Natural killer cell (primary cell): Measurements from ENCODE around the gene SH3PXD2A. TPM values are rescaled to one million over a fixed set of nuclear protein-coding genes. Genes with fewer than 3 reads are reported as not detected.

Experiments used
- ATAC-seq, 3 donors: fragments of 150-1000 bp in 2 of 3; fragments of 200-7000 bp in 1 of 3; cut with Tn5 transposase; 1 replicate in 1 of 3; 2 replicates in 2 of 3; pipeline ENCODE4 v1.10.0; 2021; ENCODE audit warnings: mild to moderate bottlenecking in 2 of 3, moderate library complexity in 2 of 3
- DNase-seq, 2 donors: peaks; one replicate each; pipeline versions ENCODE4 v3.0.0 to v3.0.0-alpha.2; 2013 to 2021; ENCODE audit warnings: mixed read lengths in 1 of 2
- H3K27ac ChIP-seq: one replicate; pipeline ENCODE4 v1.5.1; 2013; ENCODE audit warnings: mild to moderate bottlenecking, low read length
- H3K27me3 ChIP-seq: one replicate; pipeline ENCODE4 v1.6.1; 2013; ENCODE audit warnings: low read length; ENCODE audit not compliant: control insufficient read depth, insufficient read depth
- H3K36me3 ChIP-seq: one replicate; pipeline ENCODE4 v1.6.1; 2013; ENCODE audit warnings: low read length; ENCODE audit not compliant: control insufficient read depth, insufficient read depth
- H3K4me1 ChIP-seq: one replicate; pipeline ENCODE4 v1.6.1; 2013; ENCODE audit warnings: low read length; ENCODE audit not compliant: control insufficient read depth, insufficient read depth
- H3K4me3 ChIP-seq: one replicate; pipeline ENCODE4 v1.5.1; 2013; ENCODE audit warnings: low read length
- H3K9me3 ChIP-seq: one replicate; pipeline ENCODE4 v1.6.1; 2013; ENCODE audit warnings: low read length; ENCODE audit not compliant: control insufficient read depth, insufficient read depth
- H3K27ac Mint-ChIP-seq, 2 donors: one replicate each; pipeline ENCODE4 v1.8.0; 2022; ENCODE audit warnings: mild to moderate bottlenecking in 2 of 2, mixed read lengths in 2 of 2, moderate library complexity in 1 of 2
- H3K27me3 Mint-ChIP-seq, 2 donors: one replicate each; pipeline ENCODE4 v1.8.0; 2022; ENCODE audit warnings: low read depth in 2 of 2, mixed read lengths in 2 of 2
- H3K36me3 Mint-ChIP-seq: one replicate; pipeline ENCODE4 v1.8.0; 2022; ENCODE audit warnings: mixed read lengths
- H3K4me1 Mint-ChIP-seq, 2 donors: one replicate each; pipeline ENCODE4 v1.8.0; 2022; ENCODE audit warnings: mixed read lengths in 2 of 2
- H3K4me3 Mint-ChIP-seq: one replicate; pipeline ENCODE4 v1.8.0; 2022; ENCODE audit warnings: mild to moderate bottlenecking, moderate library complexity, mixed read lengths
- H3K9me3 Mint-ChIP-seq, 2 donors: one replicate each; pipeline ENCODE4 v1.8.0; 2022; ENCODE audit warnings: mixed read lengths in 2 of 2
- WGBS: methylation state at CpG from one replicate; pipeline ENCODE4 v1.1.7; 2013; ENCODE audit warnings: missing lambda C conversion rate; ENCODE audit not compliant: insufficient coverage; 5-methylcytosine and 5-hydroxymethylcytosine counted together
- intact Hi-C: fragments of 100-400 bp; cut with micrococcal nuclease; formaldehyde crosslinking; loops from one replicate; pipeline ENCODE4 v1.14.2; 2022
- total RNA-seq, 4 donors: library from RNA; stranded (reverse); fragments of 120-200 nt in 1 of 4; gene quantifications; one replicate each; pipeline versions ENCODE4 v1.2.3 to v1.2.4, GENCODE V29; 2013 to 2022
- TF ChIP-seq, protein P1 (sequence below): fragments of 200-600 bp; IDR thresholded peaks from one replicate; pipeline ENCODE4 v1.8.0; 2022; ENCODE audit warnings: antibody characterized with exemption

SH3PXD2A gene
- total RNA-seq, 3 donors from 2014 or later (not counting 1 experiment from before 2014, with no cell fraction given) = 3.3 to 7.0 (median 4.9) TPM

DNA sequence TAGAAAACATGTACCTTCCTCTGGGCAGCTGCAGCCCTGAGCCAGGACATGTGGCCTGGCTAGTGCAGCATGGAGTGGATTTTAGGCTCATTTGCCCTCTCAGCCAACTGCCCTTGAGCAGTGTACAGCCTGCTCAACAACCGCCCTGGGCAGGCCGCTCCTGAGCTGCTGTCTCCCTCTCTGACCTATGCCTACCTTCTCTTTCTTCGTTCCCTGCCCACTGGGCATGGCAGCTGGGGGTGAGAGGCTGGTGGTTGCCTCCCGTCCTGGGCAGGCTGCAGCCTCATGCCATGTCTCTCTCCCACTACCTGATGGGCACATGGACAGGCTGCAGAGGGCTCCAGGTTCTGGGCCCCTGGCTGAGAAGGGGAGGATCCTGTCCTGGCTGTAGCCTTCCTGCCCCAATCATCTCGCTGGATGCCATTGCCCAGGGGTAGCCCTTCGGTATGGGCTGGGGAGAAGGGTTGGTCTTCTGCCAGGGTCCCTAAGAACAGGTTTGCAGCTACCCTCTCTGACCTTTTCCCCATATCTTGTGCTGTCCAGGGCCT lies 264.6 kb downstream of the SH3PXD2A start:
- H3K4me3 Mint-ChIP-seq = no peak overlapping the region
- Histone ChIP-seq H3K4me3 (no peak overlapping the region), H3K27ac (no peak overlapping the region), H3K27me3 (no peaks in the 10 kb centered on the region), H3K9me3 (no peaks in the 10 kb centered on the region), H3K36me3 (no peaks in the 10 kb centered on the region), H3K4me1 (no peaks in the 10 kb centered on the region)
- no peaks in the 10 kb centered on the region for H3K4me1 Mint-ChIP-seq
- intact Hi-C loops = no loop called here
- ATAC-seq (no peak), DNase-seq (no peak)
- H3K27me3 Mint-ChIP-seq = no peaks in the 10 kb centered on the region
- no peak overlapping the region for H3K27ac Mint-ChIP-seq
- H3K36me3 Mint-ChIP-seq = no peaks in the 10 kb centered on the region
- H3K9me3 Mint-ChIP-seq = no peaks in the 10 kb centered on the region
- TF ChIP-seq, protein P1, sequence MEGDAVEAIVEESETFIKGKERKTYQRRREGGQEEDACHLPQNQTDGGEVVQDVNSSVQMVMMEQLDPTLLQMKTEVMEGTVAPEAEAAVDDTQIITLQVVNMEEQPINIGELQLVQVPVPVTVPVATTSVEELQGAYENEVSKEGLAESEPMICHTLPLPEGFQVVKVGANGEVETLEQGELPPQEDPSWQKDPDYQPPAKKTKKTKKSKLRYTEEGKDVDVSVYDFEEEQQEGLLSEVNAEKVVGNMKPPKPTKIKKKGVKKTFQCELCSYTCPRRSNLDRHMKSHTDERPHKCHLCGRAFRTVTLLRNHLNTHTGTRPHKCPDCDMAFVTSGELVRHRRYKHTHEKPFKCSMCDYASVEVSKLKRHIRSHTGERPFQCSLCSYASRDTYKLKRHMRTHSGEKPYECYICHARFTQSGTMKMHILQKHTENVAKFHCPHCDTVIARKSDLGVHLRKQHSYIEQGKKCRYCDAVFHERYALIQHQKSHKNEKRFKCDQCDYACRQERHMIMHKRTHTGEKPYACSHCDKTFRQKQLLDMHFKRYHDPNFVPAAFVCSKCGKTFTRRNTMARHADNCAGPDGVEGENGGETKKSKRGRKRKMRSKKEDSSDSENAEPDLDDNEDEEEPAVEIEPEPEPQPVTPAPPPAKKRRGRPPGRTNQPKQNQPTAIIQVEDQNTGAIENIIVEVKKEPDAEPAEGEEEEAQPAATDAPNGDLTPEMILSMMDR = no peak
- WGBS = 91% methylated on average over 6 of the region's 6 CpGs

DNA sequence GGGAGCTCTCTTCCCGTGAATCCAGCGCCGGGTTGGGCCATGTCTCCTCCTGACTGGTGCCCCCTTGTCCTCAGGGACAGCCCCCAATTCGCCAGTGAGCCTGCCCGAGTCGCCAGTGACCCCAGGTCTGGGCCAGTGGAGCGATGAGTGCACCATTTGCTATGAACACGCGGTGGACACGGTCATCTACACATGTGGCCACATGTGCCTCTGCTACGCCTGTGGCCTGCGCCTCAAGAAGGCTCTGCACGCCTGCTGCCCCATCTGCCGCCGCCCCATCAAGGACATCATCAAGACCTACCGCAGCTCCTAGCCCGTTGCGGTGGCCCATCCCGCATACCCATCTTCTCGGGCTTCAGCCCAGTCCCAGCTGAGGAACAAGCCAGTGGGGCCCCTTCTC lies 265.3 kb downstream of the SH3PXD2A start:
- no peaks in the 10 kb centered on the region for H3K36me3 ChIP-seq
- no peak overlapping the region for H3K27ac ChIP-seq
- 93% methylated on average over 20 of the region's 20 CpGs for WGBS
- Mint-ChIP-seq H3K27ac (no peak overlapping the region), H3K36me3 (no peaks in the 10 kb centered on the region), H3K9me3 (no peaks in the 10 kb centered on the region), H3K27me3 (no peaks in the 10 kb centered on the region), H3K4me3 (no peak overlapping the region), H3K4me1 (no peaks in the 10 kb centered on the region)
- intact Hi-C loops = no loop called here
- TF ChIP-seq, protein P1 = no peak
- no peaks in the 10 kb centered on the region for H3K9me3 ChIP-seq
- DNase-seq (no peak), ATAC-seq (no peak)
- no peaks in the 10 kb centered on the region for H3K27me3 ChIP-seq
- no peaks in the 10 kb centered on the region for H3K4me1 ChIP-seq
- H3K4me3 ChIP-seq = no peak overlapping the region

GRCh38 chr10:103589074-103589630 lies 266.2 kb downstream of the SH3PXD2A start:
- Histone ChIP-seq H3K4me3 (no peak overlapping the region), H3K4me1 (no peaks in the 10 kb centered on the region), H3K9me3 (no peaks in the 10 kb centered on the region), H3K27me3 (no peaks in the 10 kb centered on the region), H3K36me3 (no peaks in the 10 kb centered on the region), H3K27ac (no peak overlapping the region)
- no peak for DNase-seq
- Mint-ChIP-seq H3K4me3 (no peak overlapping the region), H3K36me3 (no peaks in the 10 kb centered on the region), H3K27me3 (no peaks in the 10 kb centered on the region), H3K27ac (no peak overlapping the region), H3K9me3 (no peaks in the 10 kb centered on the region), H3K4me1 (peaks cover under 1% of the 10 kb centered on the region in 2 donors)
- intact Hi-C loops = no loop called here
- TF ChIP-seq, protein P1 = no peak
- ATAC-seq = no peak
- WGBS = 90% methylated on average over 15 of the region's 15 CpGs

DNA sequence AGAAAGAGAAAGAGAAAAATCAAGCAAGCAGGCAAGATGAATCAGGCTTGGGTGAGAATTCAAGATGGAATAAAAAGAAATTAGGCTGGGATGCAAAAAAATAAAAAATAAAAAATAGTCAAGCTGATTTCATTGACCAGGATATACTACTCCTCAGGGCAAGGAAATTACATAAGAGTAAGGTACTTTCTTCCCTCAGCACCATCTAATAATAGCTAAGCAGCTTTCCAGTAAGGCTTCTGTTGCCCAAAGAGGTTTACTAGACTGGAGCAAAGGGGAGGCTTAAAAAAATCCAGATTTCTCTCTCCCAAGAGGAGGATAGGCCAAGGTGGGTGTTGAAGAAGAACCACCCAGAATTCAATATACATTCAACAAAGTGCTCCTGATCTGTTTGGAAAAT lies 268.3 kb downstream of the SH3PXD2A start:
- H3K36me3 Mint-ChIP-seq = no peaks in the 10 kb centered on the region
- no peak overlapping the region for H3K27ac ChIP-seq
- peaks cover 5 to 6% of the 10 kb centered on the region in 2 donors for H3K4me1 Mint-ChIP-seq
- peaks cover 7% of the 10 kb centered on the region for H3K4me1 ChIP-seq
- no peak for ATAC-seq
- H3K4me3 Mint-ChIP-seq = no peak overlapping the region
- no peak overlapping the region for H3K27ac Mint-ChIP-seq
- TF ChIP-seq, protein P1 = no peak
- H3K27me3 Mint-ChIP-seq = no peaks in the 10 kb centered on the region
- intact Hi-C loops = no loop called here
- no peak for DNase-seq
- H3K9me3 Mint-ChIP-seq = no peaks in the 10 kb centered on the region
- H3K9me3 ChIP-seq = no peaks in the 10 kb centered on the region
- no peak overlapping the region for H3K4me3 ChIP-seq
- H3K36me3 ChIP-seq = no peaks in the 10 kb centered on the region
- H3K27me3 ChIP-seq = no peaks in the 10 kb centered on the region
